NCI-H1048 (cell line): ENCODE measurements around the gene SLC30A1.
"Not testable (repeated sequence)": the region's sequence is repeated elsewhere in the genome, so short reads cannot be mapped to it uniquely, and the experiment has no call there.

Experiments
- DNase-seq: peaks from one replicate; lab custom pipeline; 2025; lab: John Stamatoyannopoulos, UW

Gene SLC30A1

DNA sequence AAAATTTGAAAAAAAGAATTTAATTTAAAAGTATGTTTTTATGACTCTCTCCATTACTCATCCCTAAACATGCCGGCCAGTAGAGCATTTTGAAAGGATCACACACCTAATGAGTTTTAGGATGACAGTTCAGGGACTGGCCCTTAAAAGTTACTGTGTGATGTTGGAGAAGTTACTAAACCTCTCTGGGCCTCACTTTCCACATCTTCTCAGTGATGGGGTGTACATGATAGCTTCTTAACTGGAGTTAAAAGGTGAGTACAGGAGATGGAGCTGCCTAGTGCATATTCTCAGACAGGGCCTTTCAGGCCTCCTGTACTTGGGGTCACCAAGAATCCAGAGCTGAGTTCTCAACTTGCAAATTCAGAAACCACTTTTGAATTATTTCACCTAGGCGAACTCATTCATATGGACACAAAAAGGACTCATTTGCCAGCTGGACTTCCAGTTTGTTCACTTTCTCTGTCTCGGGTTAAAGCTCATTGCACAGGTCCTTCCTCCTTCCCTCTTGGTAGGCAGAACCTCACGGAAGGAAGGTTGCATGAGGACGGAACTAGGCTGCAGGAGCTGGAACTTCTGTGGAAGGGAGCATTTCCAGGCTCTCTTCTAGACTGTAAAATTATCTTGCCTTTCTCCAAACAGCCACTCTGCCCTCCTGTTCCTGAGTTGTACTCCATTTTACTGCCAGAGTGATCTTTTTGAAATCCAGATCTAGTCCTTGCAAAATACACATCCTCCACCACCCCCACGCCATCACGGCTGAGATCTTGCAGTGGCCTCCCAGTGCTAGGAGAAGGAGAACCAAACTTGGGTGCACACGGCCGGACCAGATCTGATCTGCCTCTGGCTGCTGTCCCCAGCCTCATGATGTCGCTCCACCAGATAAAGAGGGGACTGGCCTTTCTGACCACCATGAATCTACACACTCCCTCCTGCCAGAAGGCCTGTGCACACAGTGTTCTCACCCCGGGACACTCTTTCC is 4.3 kb upstream of the SLC30A1 start:
- no peak for DNase-seq

DNA sequence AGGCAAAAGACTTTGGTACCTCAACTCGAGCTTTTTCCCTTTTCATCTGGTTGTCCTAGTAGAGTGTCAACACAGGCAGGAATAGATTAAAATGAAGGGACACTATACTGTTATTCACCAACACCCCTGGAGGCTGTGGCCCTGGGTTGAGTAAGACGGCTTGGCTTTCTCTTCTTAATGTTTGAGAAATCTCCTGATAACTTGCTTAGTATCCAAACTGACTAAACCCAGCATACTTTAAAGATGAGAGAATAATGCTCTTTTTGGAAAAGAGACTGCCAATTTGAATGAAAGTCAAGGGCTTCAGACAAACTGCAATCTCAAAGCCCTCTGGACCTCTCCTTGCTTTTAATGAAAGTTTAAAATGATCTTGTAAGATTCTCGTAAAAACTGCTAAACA is 2.6 kb upstream of the SLC30A1 start:
- no peak for DNase-seq

DNA sequence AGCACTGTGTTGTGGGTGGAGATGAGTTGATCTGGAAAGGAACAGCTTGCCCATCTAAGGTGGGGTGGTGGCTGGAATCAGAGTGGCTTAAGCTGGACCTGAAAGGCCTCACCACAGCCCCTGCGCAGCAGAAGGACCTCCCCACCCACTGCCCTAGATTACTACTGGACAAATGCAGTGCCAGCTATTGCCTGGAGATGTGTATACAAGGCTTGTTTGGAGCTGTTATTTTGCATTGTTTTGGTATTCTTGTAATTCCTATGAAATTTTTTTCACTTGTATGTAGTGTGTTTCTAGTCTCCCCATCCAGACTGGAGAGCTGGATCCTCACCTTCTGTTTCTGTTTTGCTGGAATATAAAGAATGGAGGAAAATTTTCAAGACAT is 1.3 kb upstream of the SLC30A1 start:
- DNase-seq: no peak

DNA sequence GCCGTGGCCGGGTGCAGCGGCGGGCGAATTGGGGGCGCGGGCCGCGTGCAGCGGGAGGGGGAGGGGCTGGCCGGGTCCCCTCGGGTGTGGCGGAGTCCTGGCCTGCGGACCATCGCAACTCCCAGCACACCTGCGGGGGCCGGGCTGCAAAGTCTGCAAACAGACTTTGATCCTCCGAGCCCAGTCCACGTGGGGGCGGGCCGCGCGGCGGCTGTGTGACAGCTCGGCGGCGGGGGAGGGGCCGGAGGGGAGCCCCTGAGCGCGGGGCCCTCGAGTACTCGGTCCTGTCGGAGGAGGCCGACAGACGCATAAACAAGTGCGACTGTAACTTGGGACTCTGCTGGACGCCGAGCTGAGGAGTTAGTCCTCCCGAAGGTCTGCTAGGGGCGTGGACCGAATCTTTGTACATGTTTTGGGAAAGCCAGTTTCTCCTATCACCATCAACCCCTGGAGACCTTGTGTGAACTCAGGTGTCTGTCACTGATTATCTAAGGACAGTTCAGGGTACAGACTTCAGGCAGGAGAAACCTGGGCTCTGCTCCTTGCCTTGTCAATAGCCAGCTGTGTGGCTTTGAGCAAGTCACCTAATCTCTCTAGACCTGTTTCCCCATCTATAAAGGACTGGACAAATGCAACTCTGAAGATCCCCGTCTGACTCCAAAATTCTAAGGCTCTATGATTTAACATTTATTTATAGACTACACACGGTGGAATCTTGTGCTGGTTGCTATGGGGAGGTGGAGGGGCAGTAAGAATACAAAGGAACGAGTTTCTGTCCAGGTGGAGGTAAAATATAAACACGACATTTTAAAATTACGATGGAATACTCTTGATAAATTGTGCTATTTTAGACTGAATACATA is 710 bp upstream of the SLC30A1 start:
- DNase-seq: peak; percentile 88

DNA sequence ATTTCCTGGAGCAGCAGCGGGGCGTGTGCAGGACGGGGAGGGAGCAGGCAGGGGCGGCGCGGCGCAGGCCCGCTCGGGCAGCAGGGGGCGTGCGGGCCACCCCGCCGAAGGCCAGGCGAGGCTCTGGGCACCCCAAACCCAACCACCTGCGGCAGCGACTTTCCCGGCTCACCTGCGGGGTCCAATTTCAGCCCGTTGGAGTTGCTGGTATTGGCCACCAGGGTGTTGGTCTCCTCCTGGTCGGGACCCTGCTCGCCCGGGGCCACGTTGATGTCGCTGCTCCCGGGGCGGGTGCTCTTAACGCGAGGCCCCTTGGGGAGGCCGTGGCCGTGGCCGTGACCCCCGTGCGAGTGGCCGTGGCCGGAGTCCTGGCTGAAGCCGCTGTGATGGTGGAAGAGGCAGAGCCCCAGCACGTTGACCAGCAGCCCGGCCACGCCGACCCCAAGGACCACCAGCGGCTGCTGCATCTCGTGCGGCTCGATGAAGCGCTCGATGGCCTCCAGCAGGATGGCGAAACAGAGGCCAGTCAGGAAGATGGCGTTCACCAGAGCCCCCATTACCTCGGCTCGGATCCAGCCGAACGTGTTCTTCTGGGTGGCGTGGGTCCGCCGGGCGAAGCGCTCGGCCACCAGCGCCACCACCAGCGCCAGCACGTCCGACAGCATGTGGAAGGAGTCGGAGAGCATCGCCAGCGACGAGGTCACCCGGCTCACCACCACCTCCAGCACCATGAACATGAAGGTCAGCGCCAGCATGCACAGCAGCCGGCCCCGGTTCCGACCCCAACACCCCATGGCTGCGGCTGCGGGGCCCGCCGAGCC is 932 bp downstream of the SLC30A1 start:
- peak; percentile 33 for DNase-seq

DNA sequence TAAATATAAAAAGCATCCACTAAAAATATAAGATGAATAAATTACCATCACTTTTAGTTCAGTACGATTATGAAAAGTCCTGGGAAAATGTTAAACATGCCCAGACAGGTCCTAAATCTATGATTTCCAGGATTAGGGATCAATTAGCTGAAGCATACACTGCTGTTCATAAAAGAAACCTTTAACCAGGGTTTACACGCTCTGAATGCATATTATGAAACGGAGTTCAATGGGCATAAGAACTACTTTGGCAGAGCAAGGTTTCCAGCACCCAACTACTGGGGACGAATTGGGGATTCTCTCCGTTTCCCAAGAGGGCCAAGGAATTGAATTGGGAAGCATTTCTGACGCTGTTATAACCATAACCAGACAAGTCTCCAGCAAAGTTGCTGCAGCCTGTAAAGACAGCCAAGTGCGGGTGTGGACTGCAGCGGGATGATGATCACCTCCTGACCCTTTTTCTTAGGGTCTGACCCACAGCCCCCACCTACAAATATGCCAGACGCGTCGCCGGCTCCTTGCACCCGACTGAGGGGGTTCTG is 1.6 kb downstream of the SLC30A1 start:
- DNase-seq: no peak

DNA sequence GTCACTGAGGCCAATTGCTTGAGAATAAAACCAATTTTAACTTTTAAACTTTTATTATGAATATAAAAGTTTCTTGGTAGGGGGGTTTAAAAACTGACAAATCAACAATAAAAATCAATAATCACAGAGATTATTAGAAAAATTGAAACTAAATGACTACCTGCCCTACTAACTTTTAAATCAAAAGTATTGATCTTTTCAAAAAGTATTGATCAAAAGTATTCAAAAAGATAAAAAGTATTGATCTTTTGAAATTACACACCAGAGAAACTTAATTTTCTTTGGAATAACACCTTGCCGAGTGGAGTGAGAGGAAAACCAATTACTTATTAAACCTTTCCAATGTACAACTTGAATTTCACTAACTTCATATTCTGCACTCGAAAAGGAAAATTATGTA is 2.2 kb downstream of the SLC30A1 start:
- no peak for DNase-seq

DNA sequence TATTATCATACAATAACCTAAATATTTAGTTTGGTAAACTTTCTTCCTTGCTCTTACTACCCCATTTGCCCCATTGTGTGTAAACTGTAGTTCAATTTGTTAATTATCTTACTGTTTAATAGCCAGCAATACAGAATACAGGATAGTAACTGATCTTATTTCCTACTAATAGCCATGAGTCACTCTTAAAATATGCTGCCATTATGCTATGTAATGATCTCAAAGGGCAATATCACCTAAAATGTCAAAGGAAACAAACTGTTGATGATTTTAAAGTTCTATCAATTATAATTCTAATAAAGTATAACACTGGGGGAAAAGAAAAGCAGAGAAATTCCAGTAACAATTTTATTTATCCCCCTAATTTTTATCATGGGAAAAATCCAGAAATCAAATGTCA is 4.3 kb downstream of the SLC30A1 start:
- no peak for DNase-seq

DNA sequence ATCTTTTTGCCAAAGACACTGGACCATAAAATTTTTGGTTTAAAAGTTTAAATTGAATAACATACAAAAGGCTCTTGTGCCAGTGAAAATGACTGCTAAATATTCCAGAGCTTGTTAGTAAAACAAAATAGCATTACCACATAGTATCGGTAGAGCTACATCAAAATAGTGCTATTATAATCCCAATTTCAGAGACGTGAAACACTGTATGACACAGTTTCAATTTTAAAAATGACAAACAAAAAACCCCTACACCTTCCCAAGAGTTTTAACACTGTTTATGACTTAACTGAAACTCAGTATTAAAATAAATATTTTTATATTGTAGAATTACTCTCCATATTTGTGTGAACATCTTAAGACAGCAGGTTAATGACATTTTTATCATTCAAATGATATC is 7.0 kb downstream of the SLC30A1 start:
- DNase-seq: no peak

DNA sequence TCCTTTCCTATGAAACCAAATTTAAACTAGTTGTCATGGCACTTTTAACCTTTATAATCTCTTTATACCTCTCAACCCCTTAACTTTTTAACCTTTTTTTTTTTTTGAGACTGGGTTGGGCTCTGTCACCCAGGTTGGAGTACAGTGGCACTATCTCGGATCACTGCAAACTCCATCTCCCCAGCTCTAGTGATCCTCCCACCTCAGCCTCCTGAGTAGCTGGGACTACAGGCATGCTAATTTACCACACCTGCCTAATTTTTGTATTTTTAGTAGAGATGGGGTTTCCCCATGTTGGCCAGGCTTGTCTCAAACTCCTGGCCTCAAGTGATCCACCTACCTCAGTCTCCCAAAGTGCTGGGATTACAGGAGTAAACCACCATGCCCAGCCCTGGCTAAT is 8.6 kb downstream of the SLC30A1 start:
- DNase-seq: not testable (repeated sequence)

DNA sequence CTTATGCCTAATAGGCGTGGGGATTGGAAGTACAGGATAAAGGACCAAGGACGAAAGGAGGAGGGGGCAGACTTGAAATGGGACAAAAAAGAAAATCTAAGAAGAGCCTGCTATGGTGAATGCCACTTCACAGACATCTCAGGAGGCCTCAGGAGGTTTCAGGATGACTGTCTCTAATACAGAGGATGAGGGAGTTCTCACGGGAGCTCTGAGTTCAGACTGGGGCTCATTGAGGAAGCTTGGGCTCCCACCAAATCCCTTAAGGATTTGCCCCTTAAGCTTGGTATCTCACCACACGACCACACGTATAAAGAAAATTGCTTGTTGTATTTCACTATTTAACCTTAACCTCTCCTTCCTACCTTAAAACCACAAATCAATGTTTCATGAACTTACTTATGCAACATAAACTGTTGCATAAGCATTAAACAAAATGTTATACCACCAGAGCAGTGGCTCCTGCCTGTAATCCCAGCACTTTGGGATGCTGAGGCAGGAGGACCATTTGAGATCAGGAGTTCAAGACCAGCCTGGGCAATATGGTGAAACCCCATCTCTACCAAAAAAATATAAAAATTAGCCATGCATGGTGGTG is 12.4 kb downstream of the SLC30A1 start:
- DNase-seq: no peak

DNA sequence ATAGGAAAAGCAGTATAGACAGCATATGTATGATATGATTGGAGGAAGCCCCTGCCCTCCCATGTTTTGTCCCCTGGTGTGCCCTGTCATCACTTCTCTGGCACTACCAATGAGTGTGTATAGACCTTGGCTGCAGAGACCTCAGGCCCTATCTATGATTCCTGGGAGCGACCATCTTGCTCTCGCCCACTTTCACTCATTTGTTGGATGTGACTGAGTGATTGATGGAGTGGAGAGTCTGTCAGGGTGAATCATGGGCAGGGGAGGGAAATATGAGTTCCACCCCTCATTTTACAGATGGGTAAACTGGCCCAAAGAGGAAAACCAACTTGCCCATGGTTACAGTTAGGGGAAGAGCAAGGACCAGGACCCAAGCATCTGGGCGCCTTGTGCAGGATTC is 14.9 kb downstream of the SLC30A1 start:
- DNase-seq: no peak

DNA sequence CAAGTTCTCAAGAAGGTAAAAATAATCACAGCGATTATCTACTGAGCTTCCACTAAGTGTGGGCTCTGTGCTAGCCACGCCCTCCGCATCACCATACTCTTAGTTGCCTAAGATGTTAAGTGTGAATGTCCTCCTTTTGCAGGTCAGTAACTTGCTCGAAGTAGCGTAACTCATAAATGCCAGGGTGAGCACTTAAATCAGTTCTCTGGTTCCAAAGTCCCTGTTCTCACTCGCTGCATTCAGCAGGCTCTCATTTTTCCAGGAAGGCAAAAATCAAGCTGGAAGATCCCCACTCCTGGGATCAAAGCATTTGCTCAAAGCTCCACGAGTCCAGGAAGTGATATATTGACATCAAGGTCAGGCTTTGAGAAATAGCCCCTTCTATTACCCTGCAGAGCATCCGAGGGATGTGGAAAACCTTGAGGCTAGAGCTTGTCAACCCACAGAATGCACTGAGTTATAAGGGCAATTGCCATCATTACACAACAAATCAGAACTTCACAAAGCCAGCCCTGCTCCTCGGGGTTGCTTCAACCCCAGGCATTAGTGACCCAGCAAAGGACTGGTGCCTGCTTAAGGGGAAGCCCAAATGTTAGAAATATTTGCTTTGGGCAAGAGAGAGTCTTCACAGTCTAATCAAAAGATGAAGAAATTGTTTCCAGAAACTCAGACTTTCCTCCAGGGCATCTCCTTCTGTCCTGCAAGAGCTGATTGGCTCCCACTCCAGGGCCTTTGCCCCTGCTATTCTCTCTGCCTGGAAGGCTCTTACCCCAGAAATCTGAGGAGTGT is 19.5 kb downstream of the SLC30A1 start:
- no peak for DNase-seq

DNA sequence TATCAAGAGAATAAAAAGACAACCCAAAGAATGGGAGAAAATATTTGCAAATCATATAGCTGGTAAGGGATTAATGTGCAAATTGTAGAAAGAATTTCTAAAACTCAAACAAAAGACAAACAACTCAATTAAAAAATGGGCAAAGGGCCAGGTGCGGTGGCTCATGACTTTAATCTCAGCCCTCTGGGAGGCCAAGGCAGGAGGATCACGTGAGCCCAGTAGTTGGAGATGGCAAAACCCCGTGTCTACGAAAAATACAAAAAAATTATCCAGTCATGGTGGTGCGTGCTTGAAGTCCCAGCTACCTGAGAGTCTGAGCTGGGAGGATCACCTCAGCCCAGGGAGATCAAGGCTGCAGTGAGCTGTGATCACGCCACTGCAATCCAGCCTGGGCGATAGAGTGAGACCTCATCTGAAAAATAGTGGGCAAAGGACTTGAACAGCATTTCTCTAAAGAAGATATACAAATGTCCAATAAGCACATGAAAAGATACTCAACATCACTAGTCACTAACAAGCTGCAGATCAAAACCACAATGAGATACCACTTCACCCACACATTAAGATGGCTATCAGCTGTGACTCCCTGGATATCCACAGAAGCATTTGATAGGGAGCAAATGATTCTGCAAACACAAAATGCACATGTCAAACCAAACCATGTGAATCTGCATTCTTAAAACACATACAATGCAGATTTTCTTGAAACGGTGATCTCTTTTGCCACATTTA is 20.9 kb downstream of the SLC30A1 start:
- no peak for DNase-seq

DNA sequence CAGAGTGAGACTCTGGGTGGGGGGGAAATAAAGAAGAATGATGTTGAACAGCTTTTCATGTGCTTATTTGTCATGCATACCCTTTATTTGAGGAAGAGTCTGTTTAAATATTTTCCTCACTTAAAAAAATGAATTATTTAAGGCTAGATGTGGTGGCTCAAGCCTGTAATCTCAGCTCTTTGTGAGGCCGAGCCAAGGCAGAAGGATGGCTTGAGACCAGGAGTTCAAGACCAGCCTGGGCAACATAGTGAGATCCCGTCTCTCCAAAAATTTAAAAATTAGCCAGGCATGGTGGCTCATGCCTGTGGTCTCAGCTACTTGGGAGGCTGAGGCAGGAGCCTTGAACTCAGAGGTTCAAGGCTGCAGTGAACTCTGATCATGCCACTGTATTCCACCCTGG is 25.4 kb downstream of the SLC30A1 start:
- DNase-seq: no peak

DNA sequence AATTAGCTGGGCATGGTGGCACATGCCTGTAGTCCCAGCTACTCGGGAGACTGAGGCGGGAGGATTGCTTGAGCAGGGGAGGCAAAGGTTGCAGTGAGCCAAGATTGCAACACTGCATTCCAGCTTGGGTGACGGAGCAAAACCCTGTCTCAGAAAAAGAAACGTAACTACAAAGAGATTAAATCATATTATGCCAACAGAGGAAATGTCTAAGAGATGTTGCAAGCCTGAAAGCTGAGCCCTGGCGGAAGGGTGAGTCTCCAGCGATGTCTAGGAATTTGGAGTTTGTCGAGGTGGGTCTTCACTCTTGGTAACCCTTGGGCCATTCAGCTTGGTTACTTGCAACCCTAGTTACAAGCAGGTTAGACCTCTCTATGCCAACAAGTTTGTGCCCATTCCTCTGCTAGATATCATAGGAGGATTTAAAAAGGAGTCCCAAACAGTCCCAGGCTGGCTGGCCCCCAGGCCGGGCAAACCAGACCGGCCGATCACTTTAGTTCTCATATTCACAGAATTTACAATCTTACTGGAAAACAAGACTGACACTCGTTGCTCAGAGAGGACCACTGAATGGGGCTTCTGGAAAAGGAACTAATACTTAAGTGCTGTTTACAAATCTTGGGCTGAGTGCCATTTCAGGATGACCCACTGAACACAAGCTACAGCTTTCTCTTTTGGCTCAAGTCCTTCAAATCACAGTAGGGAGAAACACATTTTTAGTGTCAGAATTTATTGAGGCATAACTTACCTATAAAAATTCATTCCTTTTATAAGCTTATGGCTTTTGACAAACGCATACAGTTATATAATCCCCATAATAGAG is 27.1 kb downstream of the SLC30A1 start:
- DNase-seq: no peak

DNA sequence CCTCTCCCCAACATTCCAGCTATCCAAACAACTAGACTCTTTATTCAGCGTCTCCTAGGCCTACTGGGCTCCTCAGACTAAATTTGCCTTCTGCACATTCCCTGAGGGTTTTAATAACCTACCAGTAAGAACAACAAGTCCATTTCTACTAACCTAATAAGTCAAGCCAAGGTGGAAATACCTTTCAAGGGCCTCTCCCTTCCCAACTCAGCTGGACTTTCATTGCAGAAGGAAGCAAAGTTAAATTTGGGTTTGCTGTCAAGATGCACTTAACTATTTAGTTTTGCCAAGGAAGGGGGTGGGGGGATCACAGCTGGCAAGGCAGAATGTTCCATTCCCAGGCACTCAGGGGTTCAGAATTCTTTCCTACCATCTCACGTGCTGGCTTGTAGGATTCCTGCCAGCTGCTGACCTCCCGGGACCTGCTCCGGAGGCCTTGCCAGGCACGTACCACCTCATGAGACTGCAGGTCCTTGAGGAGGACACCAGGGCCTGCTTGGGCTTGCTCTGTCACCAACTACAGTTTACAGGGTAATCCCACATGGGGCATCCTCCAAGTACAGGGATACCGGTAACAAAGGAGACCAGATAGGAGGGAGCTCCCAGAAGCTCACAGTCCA is 29.8 kb downstream of the SLC30A1 start:
- DNase-seq: no peak

DNA sequence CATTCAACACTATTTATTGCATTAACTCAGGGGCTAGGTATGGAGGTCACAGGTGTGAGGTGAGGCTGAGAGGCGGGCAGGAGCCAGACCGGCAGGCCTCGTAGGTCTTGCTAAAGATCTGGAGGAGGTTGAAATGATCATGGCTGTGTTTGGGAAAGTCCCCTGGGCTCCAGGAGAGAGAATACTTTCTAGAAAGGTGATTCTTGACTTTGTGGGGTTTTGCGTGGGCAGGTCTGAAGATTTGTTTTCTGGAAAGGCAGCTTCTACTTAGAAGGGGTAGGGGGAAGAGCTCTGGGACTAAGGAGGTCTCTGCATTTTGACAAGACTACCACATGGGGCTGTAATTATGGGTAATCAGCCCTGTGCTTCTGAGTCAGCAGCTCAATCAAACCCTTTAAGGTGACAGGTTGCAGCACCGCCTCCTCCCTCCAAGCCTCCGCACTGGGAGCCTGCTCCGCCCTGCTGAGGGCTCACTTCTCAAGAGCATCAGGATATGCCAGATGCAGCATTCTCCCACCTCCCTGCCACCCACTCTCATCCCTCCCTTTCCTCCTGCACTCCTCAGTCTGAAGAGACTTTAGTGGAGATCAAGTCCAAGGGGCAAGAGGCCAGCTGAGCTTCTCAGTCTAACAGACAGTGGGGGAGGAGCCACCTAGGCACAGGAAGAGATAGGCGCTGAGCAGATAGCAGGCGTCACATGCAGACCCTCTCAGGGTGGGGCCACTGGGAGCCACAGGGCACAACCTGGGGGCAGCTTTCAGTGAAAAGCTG is 30.5 kb downstream of the SLC30A1 start:
- DNase-seq: no peak
